GM18873 (cell line): ENCODE results near the gene RAB31.
"Not testable (repeated sequence)": the region's sequence is repeated elsewhere in the genome, so short reads cannot be mapped to it uniquely, and the experiment has no call there.

Experiments used
- ATAC-seq: cut with Tn5 transposase; IDR thresholded peaks from one replicate; pipeline ENCODE4 v1.9.1; 2021; ENCODE audit warnings: mild to moderate bottlenecking, moderate library complexity, moderate number of reproducible peaks; ENCODE audit not compliant: unreplicated experiment, low FRiP score

The RAB31 gene

GRCh38 chr18:9755615-9756014 is 47.5 kb downstream of the RAB31 start:
- ATAC-seq, result no peak

- no peak for ATAC-seq
Observed at GRCh38 chr18:9756271-9756932, 48.3 kb downstream of the RAB31 start.

GRCh38 chr18:9756933-9757470 is 48.9 kb downstream of the RAB31 start:
- no peak for ATAC-seq

GRCh38 chr18:9757827-9758621 is 49.9 kb downstream of the RAB31 start:
- ATAC-seq, result no peak

- no peak for ATAC-seq
Observed at GRCh38 chr18:9758624-9759075, 50.5 kb downstream of the RAB31 start.

GRCh38 chr18:9760641-9761040 is 52.5 kb downstream of the RAB31 start:
- ATAC-seq, result no peak

GRCh38 chr18:9762526-9762925 is 54.4 kb downstream of the RAB31 start:
- no peak for ATAC-seq

- no peak for ATAC-seq
Observed at GRCh38 chr18:9763157-9763556, 55.1 kb downstream of the RAB31 start.

- no peak for ATAC-seq
Observed at GRCh38 chr18:9764011-9764481, 55.9 kb downstream of the RAB31 start.

GRCh38 chr18:9765501-9765900 is 57.4 kb downstream of the RAB31 start:
- ATAC-seq, result no peak

- no peak for ATAC-seq
Observed at GRCh38 chr18:9766076-9766481, 58.0 kb downstream of the RAB31 start.

GRCh38 chr18:9766740-9767139 is 58.6 kb downstream of the RAB31 start:
- ATAC-seq, result no peak

- ATAC-seq, result not testable (repeated sequence)
Observed at GRCh38 chr18:9768071-9768691, 60.1 kb downstream of the RAB31 start.

- not testable (repeated sequence) for ATAC-seq
Observed at GRCh38 chr18:9770111-9770510, 62.0 kb downstream of the RAB31 start.

- ATAC-seq, result no peak
Observed at GRCh38 chr18:9771261-9771976, 63.3 kb downstream of the RAB31 start.

GRCh38 chr18:9771977-9772660 is 64.0 kb downstream of the RAB31 start:
- no peak for ATAC-seq

- no peak for ATAC-seq
Observed at GRCh38 chr18:9772847-9773677, 65.0 kb downstream of the RAB31 start.

- no peak for ATAC-seq
Observed at GRCh38 chr18:9774150-9774549, 66.0 kb downstream of the RAB31 start.

- no peak for ATAC-seq
Observed at GRCh38 chr18:9775178-9775577, 67.1 kb downstream of the RAB31 start.
